SKM-1 treated with dmso at 0.1 percent for 144 hours (cell line): ENCODE results near the gene ZDHHC24.
A peak's percentile ranks its signal among the peaks of the same experiment; 100 is the strongest.

Experiments
- DNase-seq: peaks from one replicate; lab custom pipeline; 2025; ENCODE audit not compliant: unreplicated experiment; lab: John Stamatoyannopoulos, UW

Gene ZDHHC24

GRCh38 chr11:66505276-66505816, 40.5 kb downstream of the ZDHHC24 start:
- DNase-seq, result no peak

GRCh38 chr11:66498506-66498905, 47.3 kb downstream of the ZDHHC24 start:
- no peak for DNase-seq

- DNase-seq, result no peak
Measured at GRCh38 chr11:66497206-66497605, 48.6 kb downstream of the ZDHHC24 start.

- no peak for DNase-seq
Measured at GRCh38 chr11:66495401-66495854, 50.4 kb downstream of the ZDHHC24 start.

- no peak for DNase-seq
Measured at GRCh38 chr11:66494935-66495334, 50.9 kb downstream of the ZDHHC24 start.

- DNase-seq, result no peak
Measured at GRCh38 chr11:66494458-66494857, 51.4 kb downstream of the ZDHHC24 start.

- no peak for DNase-seq
Measured at GRCh38 chr11:66493130-66493529, 52.7 kb downstream of the ZDHHC24 start.

GRCh38 chr11:66492161-66492865, 53.5 kb downstream of the ZDHHC24 start:
- no peak for DNase-seq

- DNase-seq, result no peak
Measured at GRCh38 chr11:66491315-66491935, 54.4 kb downstream of the ZDHHC24 start.

- no peak for DNase-seq
Measured at GRCh38 chr11:66489636-66490035, 56.2 kb downstream of the ZDHHC24 start.

- DNase-seq, result no peak
Measured at GRCh38 chr11:66488957-66489356, 56.9 kb downstream of the ZDHHC24 start.

GRCh38 chr11:66484806-66485380, 61.0 kb downstream of the ZDHHC24 start:
- DNase-seq, result no peak

- DNase-seq, result peak; percentile 95
Measured at GRCh38 chr11:66480117-66480938, 65.5 kb downstream of the ZDHHC24 start, which contains the start of gene DPP3. Gene DPP3 (plus strand): TSS chr11:66480434. CDS start chr11:66482201, 1,767 bp downstream.

- no peak for DNase-seq
Measured at GRCh38 chr11:66479394-66480116, 66.3 kb downstream of the ZDHHC24 start.

- DNase-seq, result no peak
Measured at GRCh38 chr11:66478729-66479393, 67.0 kb downstream of the ZDHHC24 start.

- no peak for DNase-seq
Measured at GRCh38 chr11:66477263-66478201, 68.3 kb downstream of the ZDHHC24 start.

GRCh38 chr11:66476841-66477251, 69.0 kb downstream of the ZDHHC24 start:
- DNase-seq, result no peak

GRCh38 chr11:66476173-66476840, 69.5 kb downstream of the ZDHHC24 start:
- no peak for DNase-seq
